Stimulated activated CD4-positive, alpha-beta T cell treated with anti-CD3 and anti-CD28 coated beads, Interleukin-12 subunit alpha, Interleukin-12 subunit beta, amount 100 ng/mL, for 48 hours (primary cell): ENCODE results near the gene PEMT.
"Not testable (repeated sequence)": the region's sequence is repeated elsewhere in the genome, so short reads cannot be mapped to it uniquely, and the experiment has no call there.

Experiments
- DNase-seq, 3 donors: peaks; one replicate each; pipeline ENCODE4 v3.0.0-alpha.2; 2020; ENCODE audit warnings: low read depth in 2 of 3, low spot score in 1 of 3

The PEMT gene

GRCh38 chr17:17491546-17491988, 99.9 kb downstream of the PEMT start:
- DNase-seq = no peak

GRCh38 chr17:17491031-17491471, 100.5 kb downstream of the PEMT start:
- DNase-seq = no peak

- no peak for DNase-seq
Observed at GRCh38 chr17:17487998-17488397, 103.5 kb downstream of the PEMT start.

- DNase-seq = not testable (repeated sequence)
Observed at GRCh38 chr17:17486416-17486815, 105.1 kb downstream of the PEMT start.

- DNase-seq = no peak
Observed at GRCh38 chr17:17485420-17485819, 106.1 kb downstream of the PEMT start.

GRCh38 chr17:17484451-17484899, 107.0 kb downstream of the PEMT start:
- DNase-seq = peak; percentile 42 to 55 (median 46)

GRCh38 chr17:17481860-17482259, 109.6 kb downstream of the PEMT start:
- no peak for DNase-seq

- no peak for DNase-seq
Observed at GRCh38 chr17:17480593-17481148, 110.8 kb downstream of the PEMT start.

- DNase-seq = no peak
Observed at GRCh38 chr17:17479209-17479608, 112.3 kb downstream of the PEMT start.

- peak; percentile 89 to 93 (median 91) for DNase-seq
Observed at GRCh38 chr17:17476865-17477467, 114.5 kb downstream of the PEMT start, which contains the start of gene MED9. MED9 (plus strand) TSS chr17:17477000; CDS start chr17:17477042, 42 bp downstream.

GRCh38 chr17:17474341-17474740, 117.2 kb downstream of the PEMT start:
- no peak for DNase-seq

- no peak for DNase-seq
Observed at GRCh38 chr17:17472333-17472920, 119.1 kb downstream of the PEMT start.

- no peak for DNase-seq
Observed at GRCh38 chr17:17469996-17470395, 121.5 kb downstream of the PEMT start.

- no peak for DNase-seq
Observed at GRCh38 chr17:17469358-17469757, 122.2 kb downstream of the PEMT start.

- no peak for DNase-seq
Observed at GRCh38 chr17:17468217-17469010, 123.1 kb downstream of the PEMT start.

GRCh38 chr17:17467720-17468119, 123.8 kb downstream of the PEMT start:
- no peak for DNase-seq

GRCh38 chr17:17467016-17467415, 124.5 kb downstream of the PEMT start:
- no peak for DNase-seq

GRCh38 chr17:17466511-17466910, 125.0 kb downstream of the PEMT start:
- no peak for DNase-seq

- DNase-seq = not testable (repeated sequence)
Observed at GRCh38 chr17:17465878-17466277, 125.6 kb downstream of the PEMT start.

- no peak for DNase-seq
Observed at GRCh38 chr17:17463821-17464220, 127.7 kb downstream of the PEMT start.

GRCh38 chr17:17462048-17462824, 129.3 kb downstream of the PEMT start:
- DNase-seq = no peak
